GM12864 (cell line): ENCODE results near the gene OR13C8.
"Not testable (repeated sequence)": the region's sequence is repeated elsewhere in the genome, so short reads cannot be mapped to it uniquely, and the experiment has no call there.

Experiments
- DNase-seq: peaks from one replicate; pipeline ENCODE4 v3.0.0-alpha.2; 2011; ENCODE audit warnings: low read depth
- H3K4me3 ChIP-seq: 2 replicates; pipeline ENCODE4 v1.5.1; 2011; ENCODE audit warnings: mild to moderate bottlenecking, low read depth, low read length, control low read depth
- TF ChIP-seq, protein P1 (sequence below): IDR thresholded peaks from 2 replicates; pipeline ENCODE4 v1.5.1; 2011; ENCODE audit warnings: low read depth, mild to moderate bottlenecking, moderate library complexity, low read length, control low read depth, inconsistent platforms; ENCODE audit errors: missing control alignments

The OR13C8 gene

DNA sequence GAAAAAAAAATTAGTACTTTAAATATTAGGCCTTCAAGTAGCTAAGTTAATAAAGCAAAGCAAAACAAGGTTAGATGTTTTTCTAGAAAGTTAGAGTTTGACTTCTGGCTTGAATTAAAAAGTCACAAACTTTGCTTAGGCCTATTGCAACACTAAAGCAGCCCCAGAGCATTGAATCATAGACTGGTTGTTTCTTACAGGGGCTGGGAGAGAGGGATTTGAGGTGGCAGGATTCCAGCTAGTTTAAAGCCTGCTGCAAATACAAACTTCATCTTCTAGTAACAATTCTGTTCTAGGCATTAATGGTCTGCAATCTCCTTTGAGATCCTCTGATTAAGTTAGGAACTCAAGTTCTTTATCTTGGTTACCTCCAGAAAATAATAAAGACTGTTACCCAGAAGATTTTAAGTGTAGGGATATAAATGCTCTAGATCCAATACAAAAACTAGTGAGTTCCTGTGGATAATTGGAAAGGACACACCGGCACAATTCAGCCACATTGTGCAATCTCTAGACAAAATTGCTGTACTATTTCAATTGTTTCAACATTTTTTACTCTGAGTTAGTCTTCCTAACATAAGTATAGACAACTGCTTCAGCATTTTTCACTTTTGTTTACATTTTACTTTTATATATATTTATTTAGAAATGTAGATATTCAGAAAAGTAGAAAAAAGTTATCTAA, 17.7 kb downstream of the OR13C8 start:
- no peak overlapping the region for H3K4me3 ChIP-seq
- DNase-seq, result no peak
- TF ChIP-seq, protein P1, sequence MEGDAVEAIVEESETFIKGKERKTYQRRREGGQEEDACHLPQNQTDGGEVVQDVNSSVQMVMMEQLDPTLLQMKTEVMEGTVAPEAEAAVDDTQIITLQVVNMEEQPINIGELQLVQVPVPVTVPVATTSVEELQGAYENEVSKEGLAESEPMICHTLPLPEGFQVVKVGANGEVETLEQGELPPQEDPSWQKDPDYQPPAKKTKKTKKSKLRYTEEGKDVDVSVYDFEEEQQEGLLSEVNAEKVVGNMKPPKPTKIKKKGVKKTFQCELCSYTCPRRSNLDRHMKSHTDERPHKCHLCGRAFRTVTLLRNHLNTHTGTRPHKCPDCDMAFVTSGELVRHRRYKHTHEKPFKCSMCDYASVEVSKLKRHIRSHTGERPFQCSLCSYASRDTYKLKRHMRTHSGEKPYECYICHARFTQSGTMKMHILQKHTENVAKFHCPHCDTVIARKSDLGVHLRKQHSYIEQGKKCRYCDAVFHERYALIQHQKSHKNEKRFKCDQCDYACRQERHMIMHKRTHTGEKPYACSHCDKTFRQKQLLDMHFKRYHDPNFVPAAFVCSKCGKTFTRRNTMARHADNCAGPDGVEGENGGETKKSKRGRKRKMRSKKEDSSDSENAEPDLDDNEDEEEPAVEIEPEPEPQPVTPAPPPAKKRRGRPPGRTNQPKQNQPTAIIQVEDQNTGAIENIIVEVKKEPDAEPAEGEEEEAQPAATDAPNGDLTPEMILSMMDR, result no peak

DNA sequence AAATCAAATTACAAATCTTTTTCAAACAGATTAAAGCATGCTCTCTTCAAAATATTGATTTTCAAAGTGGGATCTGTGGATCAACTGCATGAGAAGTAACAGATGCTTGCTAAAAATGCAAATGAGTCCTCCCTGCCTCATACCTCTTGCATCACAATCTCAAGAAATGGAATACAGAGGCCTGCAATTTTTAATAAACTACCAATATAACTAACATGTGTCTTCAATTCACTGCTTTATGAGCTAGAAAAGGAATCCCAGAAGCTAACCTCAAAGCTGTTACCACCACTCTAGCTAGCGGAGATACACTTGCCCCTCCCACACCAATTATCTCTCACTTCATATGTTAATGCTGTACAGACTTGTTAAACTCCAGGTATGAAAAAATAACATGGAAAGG, 20.7 kb downstream of the OR13C8 start:
- TF ChIP-seq, protein P1, result no peak
- DNase-seq, result no peak
- H3K4me3 ChIP-seq, result no peak overlapping the region

DNA sequence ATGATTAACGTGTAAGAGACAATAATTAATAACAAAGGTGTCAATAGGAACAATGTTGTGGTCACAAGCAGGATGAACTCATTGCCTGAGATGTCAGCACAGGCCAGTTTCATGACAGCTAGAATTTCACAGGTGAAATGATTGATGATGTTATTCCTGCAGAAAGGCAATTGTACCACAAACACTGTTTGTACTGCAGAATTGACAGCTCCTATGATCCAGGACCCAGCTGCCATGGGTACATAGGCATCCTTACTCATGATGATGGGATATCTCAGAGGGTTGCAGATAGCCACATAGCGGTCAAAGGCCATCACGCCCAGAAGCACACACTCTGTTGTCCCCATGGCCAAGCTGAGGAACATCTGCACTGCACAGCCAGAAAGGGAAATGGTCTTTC, 29.8 kb downstream of the OR13C8 start:
- not testable (repeated sequence) for H3K4me3 ChIP-seq, DNase-seq

DNA sequence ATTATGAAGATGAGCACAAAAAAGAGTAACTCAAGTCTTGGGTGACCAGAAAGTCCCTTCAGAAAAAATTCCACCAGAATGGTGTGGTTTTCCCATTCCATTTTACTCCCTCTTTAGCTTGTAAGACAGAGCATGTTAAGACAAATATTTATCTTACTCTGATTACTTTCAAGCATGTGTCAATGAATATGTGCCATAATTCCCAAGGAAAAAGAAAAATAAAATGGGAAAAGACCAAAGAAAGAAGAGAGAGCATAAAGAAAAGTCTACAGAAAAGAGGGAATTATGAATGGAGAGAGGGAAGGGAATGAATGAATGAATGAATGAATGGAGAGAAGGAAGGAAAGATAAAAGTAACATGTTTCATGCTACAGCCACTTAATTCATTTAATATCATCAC, 30.3 kb downstream of the OR13C8 start, which contains the start of gene OR13C5:
TSS of gene OR13C5 (minus strand) at position 101 of the 400 bp plus-strand sequence. CDS start at position 101, 0 bp downstream.
- DNase-seq, H3K4me3 ChIP-seq: not testable (repeated sequence)

DNA sequence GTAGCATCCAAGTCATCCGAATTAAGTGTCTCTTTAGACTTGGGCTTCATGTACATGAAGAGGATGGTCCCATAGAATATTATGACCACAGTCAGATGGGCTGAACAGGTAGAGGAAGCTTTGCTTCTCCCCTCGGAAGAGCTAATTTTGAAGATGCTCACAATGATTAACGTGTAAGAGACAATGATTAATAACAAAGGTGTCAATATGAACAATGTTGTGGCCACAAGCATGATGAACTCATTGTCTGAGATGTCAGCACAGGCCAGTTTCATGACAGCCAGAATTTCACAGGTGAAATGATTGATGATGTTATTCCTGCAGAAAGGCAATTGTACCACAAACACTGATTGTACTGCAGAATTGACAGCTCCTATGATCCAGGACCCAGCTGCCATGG, 35.8 kb downstream of the OR13C8 start:
- TF ChIP-seq, protein P1, result no peak
- DNase-seq, result no peak
- H3K4me3 ChIP-seq, result no peak overlapping the region

DNA sequence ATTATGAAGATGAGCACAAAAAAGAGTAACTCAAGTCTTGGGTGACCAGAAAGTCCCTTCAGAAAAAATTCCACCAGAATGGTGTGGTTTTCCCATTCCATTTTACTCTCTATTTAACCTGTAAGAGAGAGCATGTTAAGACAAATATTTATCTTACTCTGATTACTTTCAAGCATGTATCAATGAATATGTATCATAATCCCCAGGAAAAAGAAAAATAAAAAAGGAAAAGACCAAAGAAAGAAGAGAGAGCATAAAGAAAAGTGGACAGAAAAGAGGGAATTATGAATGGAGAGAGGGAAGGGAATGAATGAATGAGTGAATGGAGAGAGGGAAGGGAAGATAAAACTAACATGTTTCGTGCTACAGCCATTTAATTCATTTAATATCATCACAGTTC, 36.6 kb downstream of the OR13C8 start, which contains the start of gene OR13C2:
TSS of gene OR13C2 (minus strand) at position 101 of the 400 bp plus-strand sequence. CDS start at position 101, 0 bp downstream.
- H3K4me3 ChIP-seq, DNase-seq: not testable (repeated sequence)

DNA sequence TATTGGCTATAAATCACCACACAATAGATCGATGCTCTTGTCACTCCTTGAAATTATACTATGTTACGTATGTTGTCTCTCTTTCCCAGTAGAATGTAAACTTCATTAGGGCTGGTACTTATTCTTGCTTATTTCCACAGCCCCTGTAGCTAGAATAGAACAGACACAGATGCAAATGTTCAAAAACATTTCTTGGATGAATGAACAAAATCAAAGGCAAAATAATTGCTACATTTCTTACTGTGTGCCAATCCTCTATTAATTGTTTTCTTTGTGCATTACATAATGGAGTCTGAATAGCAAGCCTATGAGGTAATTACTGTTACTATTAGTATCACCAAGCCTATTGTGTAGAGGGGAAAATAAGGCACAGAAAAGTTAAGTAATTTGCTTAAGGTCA, 37.2 kb downstream of the OR13C8 start:
- DNase-seq, result no peak
- TF ChIP-seq, protein P1, result no peak
- no peak overlapping the region for H3K4me3 ChIP-seq

DNA sequence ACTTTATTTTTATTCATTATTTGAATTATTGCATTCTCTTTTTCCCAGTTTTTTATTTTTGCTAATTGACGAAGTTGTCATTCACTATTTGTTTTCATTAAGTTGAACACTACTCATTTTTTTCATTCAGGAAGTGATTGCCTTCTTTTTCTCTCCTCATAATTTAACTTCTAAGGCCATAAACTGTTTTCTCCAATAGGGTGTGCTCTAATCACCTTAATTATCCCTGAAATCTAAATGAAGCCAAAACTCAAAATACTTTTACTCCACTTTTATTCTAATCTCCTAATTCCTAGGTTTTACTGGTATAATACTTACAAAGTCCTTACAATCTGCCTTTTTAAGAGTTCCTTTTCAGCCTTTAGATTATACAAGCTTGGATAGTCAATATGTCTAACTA, 39.4 kb downstream of the OR13C8 start:
- no peak overlapping the region for H3K4me3 ChIP-seq
- TF ChIP-seq, protein P1, result no peak
- no peak for DNase-seq

DNA sequence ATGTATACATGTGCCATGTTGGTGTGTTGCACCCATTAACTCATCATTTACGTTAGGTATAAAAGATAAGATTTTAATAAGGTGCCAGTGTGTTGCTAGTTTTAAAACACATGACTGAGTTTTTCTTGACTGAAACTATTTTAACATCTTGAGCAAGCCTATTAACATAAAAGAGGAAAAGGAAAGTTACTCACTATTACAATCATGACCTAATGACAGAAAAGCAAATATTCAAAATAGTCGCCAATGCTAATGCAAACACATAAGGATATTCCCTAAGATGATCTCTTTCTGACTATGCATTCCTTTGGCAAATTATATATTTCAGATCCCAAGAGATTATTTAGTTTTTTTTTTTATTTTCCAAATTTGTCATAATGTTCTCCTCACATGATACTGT, 42.2 kb downstream of the OR13C8 start:
- DNase-seq, result no peak
- TF ChIP-seq, protein P1, result no peak
- no peak overlapping the region for H3K4me3 ChIP-seq
